Endothelial cell of umbilical vein (primary cell): ENCODE data around the gene ABTB1.
A peak's percentile ranks its signal among the peaks of the same experiment; 100 is the strongest.

Source experiments
- CTCF ChIP-seq, 2 donors: IDR thresholded peaks; 1 replicate in 1 of 2; 2 replicates in 1 of 2; pipeline ENCODE4 v1.5.1; 2011; ENCODE audit warnings: low read length in 2 of 2, mild to moderate bottlenecking in 2 of 2, moderate library complexity in 2 of 2, control low read depth in 1 of 2, inconsistent platforms in 1 of 2, low read depth in 1 of 2; ENCODE audit not compliant: insufficient read depth in 1 of 2; ENCODE audit errors: extremely low read depth in 1 of 2
- EZH2 ChIP-seq: IDR thresholded peaks from 2 replicates; pipeline ENCODE4 v1.6.1; 2012; ENCODE audit warnings: borderline replicate concordance, low read depth, mild to moderate bottlenecking, moderate library complexity, low read length, inconsistent platforms; ENCODE audit not compliant: severe bottlenecking
- MAX ChIP-seq: IDR thresholded peaks from 2 replicates; pipeline ENCODE4 v1.6.1; 2011; ENCODE audit not compliant: insufficient read depth, insufficient read length
- MYC ChIP-seq: IDR thresholded peaks from one replicate; pipeline ENCODE4 v1.6.1; 2011; ENCODE audit warnings: mild to moderate bottlenecking, low read depth, low read length
- POLR2A ChIP-seq: IDR thresholded peaks from 2 replicates; pipeline ENCODE4 v1.6.1; 2012; ENCODE audit warnings: low read depth, mild to moderate bottlenecking, control low read depth, low read length
- POLR2AphosphoS5 ChIP-seq: IDR thresholded peaks from 2 replicates; pipeline ENCODE4 v1.6.1; 2012; ENCODE audit warnings: low read depth, mild to moderate bottlenecking, control low read depth, low read length, moderate library complexity; ENCODE audit not compliant: insufficient read depth

GRCh38 chr3:127690823-127691452 lies 18.2 kb downstream of the ABTB1 start:
- peak; percentile 35 for TF ChIP-seq POLR2AphosphoS5
- TF ChIP-seq POLR2A = no peak
- TF ChIP-seq MYC = no peak
- peak; percentile 47 to 87 for TF ChIP-seq CTCF (IDR thresholded peaks at IDR 0.05; ENCODE audit: extremely low read depth in 1 of 2, insufficient read depth in 1 of 2, low read depth in 1 of 2, low read length in 2 of 2)
- TF ChIP-seq MAX = no peak
- TF ChIP-seq EZH2 = no peak
